K562 (cell line): Measurements from ENCODE around the gene MLF1. TPM values are rescaled to one million over a fixed set of nuclear protein-coding genes. Genes with fewer than 3 reads are reported as not detected.

Experiments
- ATAC-seq: fragments of 200-7000 bp; cut with Tn5 transposase; 3 replicates; pipeline ENCODE4 v1.9.1; 2020; ENCODE audit warnings: moderate library complexity
- BruUV-seq: library from RNA; stranded (reverse); fragments of 400-500 nt; replicated peaks from 2 replicates; lab custom pipeline; 2021; lab: Mats Ljungman, UMichigan
- CTCF ChIA-PET: fragments of 300-600 bp; formaldehyde crosslinking; extraction: SDS; loops from one replicate; lab custom pipeline; 2021; ENCODE audit warnings: low intra/inter-chr PET ratio; lab: Yijun Ruan, JAX
- POLR2A ChIA-PET: fragments of 300-600, 350-650 bp; sonication (Branson Sonifier 250); formaldehyde crosslinking; extraction: SDS; loops from one replicate; lab custom pipeline; 2021; ENCODE audit warnings: antibody characterized with exemption, inconsistent platforms; lab: Yijun Ruan, JAX
- DNase-seq, 4 experiments: peaks; one replicate each; pipeline versions ENCODE4 v3.0.0 to v3.0.0-alpha.2; 2011 to 2018; ENCODE audit warnings: low spot score in 3 of 4, mixed read lengths in 3 of 4; ENCODE audit errors: extremely low read depth in 1 of 4
- FAIRE-seq: peaks from 2 replicates; lab custom pipeline; 2011; peaks lifted over from hg19 to GRCh38; lab: Jason Lieb, UNC
- H2AFZ ChIP-seq: 2 replicates; pipeline ENCODE4 v1.6.0; 2011; ENCODE audit warnings: low read depth, low read length, control low read depth, inconsistent platforms
- H3K27ac ChIP-seq: fragments of 200-600 bp; 3 replicates; pipeline ENCODE4 v1.8.0; 2011; ENCODE audit warnings: low read depth, mild to moderate bottlenecking, control low read depth, inconsistent platforms, low read length, moderate library complexity, mixed read lengths; ENCODE audit errors: extremely low read depth
- H3K27me3 ChIP-seq, 2 experiments: fragments of 300-600 bp in 1 of 2; 2 replicates in 1 of 2; 3 replicates in 1 of 2; pipeline versions ENCODE4 v1.6.0 to v1.8.0; 2011; ENCODE audit warnings: inconsistent platforms in 2 of 2, low read length in 2 of 2, mild to moderate bottlenecking in 1 of 2, mixed read lengths in 1 of 2, moderate library complexity in 1 of 2; ENCODE audit not compliant: control insufficient read depth in 2 of 2, insufficient read depth in 2 of 2
- H3K36me3 ChIP-seq: fragments of 300-600 bp; 3 replicates; pipeline ENCODE4 v1.8.0; 2011; ENCODE audit warnings: mild to moderate bottlenecking, low read length, inconsistent platforms; ENCODE audit not compliant: control insufficient read depth, insufficient read depth
- H3K4me1 ChIP-seq, 2 experiments: fragments of 200-600 bp in 1 of 2; replicated peaks in 1 of 2; 2 replicates in 1 of 2; 3 replicates in 1 of 2; pipeline versions ENCODE4 v1.5.1 to v1.8.0; 2011; ENCODE audit warnings: inconsistent platforms in 2 of 2, low read length in 2 of 2, mild to moderate bottlenecking in 1 of 2, mixed read lengths in 1 of 2, moderate library complexity in 1 of 2; ENCODE audit not compliant: control insufficient read depth in 2 of 2, insufficient read depth in 2 of 2
- H3K4me2 ChIP-seq: 2 replicates; pipeline ENCODE4 v1.6.1; 2011; ENCODE audit warnings: low read length, control low read depth, inconsistent platforms, mixed read lengths; ENCODE audit not compliant: insufficient read depth
- H3K4me3 ChIP-seq: fragments of 200-600 bp; sonication (generic), shearing (Covaris generic); 2 replicates; pipeline ENCODE4 v1.5.1; 2016; ENCODE audit warnings: control low read depth, inconsistent platforms
- H3K79me2 ChIP-seq: fragments of 200-600 bp; 3 replicates; pipeline ENCODE4 v1.8.0; 2011; ENCODE audit warnings: low read length, inconsistent platforms; ENCODE audit not compliant: control insufficient read depth, insufficient read depth
- H3K9ac ChIP-seq, 2 experiments: 2 replicates each; pipeline versions ENCODE4 v1.6.0 to v1.6.1; 2011; ENCODE audit warnings: low read depth in 2 of 2, low read length in 2 of 2, control low read depth in 1 of 2, inconsistent platforms in 1 of 2, mild to moderate bottlenecking in 1 of 2, mixed read lengths in 1 of 2; ENCODE audit not compliant: insufficient read depth in 1 of 2
- H3K9me1 ChIP-seq: one replicate; pipeline ENCODE4 v1.6.0; 2011; ENCODE audit warnings: inconsistent platforms, mild to moderate bottlenecking, low read length, moderate library complexity; ENCODE audit not compliant: control insufficient read depth, insufficient read depth
- H3K9me3 ChIP-seq: replicated peaks from 2 replicates; pipeline ENCODE4 v1.5.1; 2011; ENCODE audit warnings: low read depth, low read length, inconsistent platforms; ENCODE audit not compliant: control insufficient read depth, insufficient read depth
- H4K20me1 ChIP-seq: replicated peaks from 2 replicates; pipeline ENCODE4 v1.6.1; 2011; ENCODE audit warnings: low read length, inconsistent platforms, mixed read lengths; ENCODE audit not compliant: control insufficient read depth, insufficient read depth
- CBX5 ChIP-seq: IDR thresholded peaks from 2 replicates; pipeline ENCODE4 v1.6.1; 2014; ENCODE audit warnings: low read depth, borderline replicate concordance
- ETV1 ChIP-seq: fragments of 450-650 bp; conservative IDR thresholded peaks from 2 replicates; pipeline ENCODE4 v1.6.1; 2016; ENCODE audit warnings: missing genetic modification characterization, control low read depth, low read depth, missing compliant biosample characterization
- HDAC1 ChIP-seq, 2 experiments: fragments of 450-650 bp; IDR thresholded peaks; 2 replicates each; pipeline ENCODE4 v1.6.1; 2016 to 2017; ENCODE audit warnings: inconsistent platforms in 1 of 2, mild to moderate bottlenecking in 1 of 2, moderate library complexity in 1 of 2
- MYC ChIP-seq, 2 experiments: fragments of 250-450 bp in 1 of 2; sonication (Bioruptor Pico) in 1 of 2; IDR thresholded peaks; 2 replicates each; pipeline versions ENCODE4 v1.5.1 to v1.6.1; 2012 to 2021; ENCODE audit warnings: low read depth in 2 of 2, borderline replicate concordance in 1 of 2, improper control_type of control experiment in 1 of 2, low read length in 1 of 2, mild to moderate bottlenecking in 1 of 2, moderate library complexity in 1 of 2
- NFIC ChIP-seq: fragments of 450-650 bp; IDR thresholded peaks from 2 replicates; pipeline ENCODE4 v1.6.1; 2017; ENCODE audit warnings: mild to moderate bottlenecking, inconsistent platforms
- NFXL1 ChIP-seq: fragments of 450-650 bp; formaldehyde crosslinking; IDR thresholded peaks from 2 replicates; pipeline ENCODE4 v1.4.0; 2021; ENCODE audit warnings: mild to moderate bottlenecking
- PHF21A ChIP-seq: fragments of 450-650 bp; IDR thresholded peaks from 2 replicates; pipeline ENCODE4 v1.6.1; 2017; ENCODE audit warnings: low read depth, borderline replicate concordance
- RBM25 ChIP-seq: fragments of 200-400 bp; formaldehyde crosslinking; IDR thresholded peaks from 2 replicates; pipeline ENCODE4 v1.6.1; 2018; ENCODE audit warnings: low read length, low read depth, moderate library complexity; ENCODE audit not compliant: severe bottlenecking
- RFX5 ChIP-seq: IDR thresholded peaks from 2 replicates; pipeline ENCODE4 v1.6.1; 2011; ENCODE audit warnings: low read depth, mild to moderate bottlenecking, improper control_type of control experiment, low read length
- TEAD4 ChIP-seq, 2 experiments: sonication (generic) in 1 of 2; formaldehyde crosslinking in 1 of 2; IDR thresholded peaks; 2 replicates each; pipeline versions ENCODE4 v1.6.1 to v1.8.0; 2012 to 2022; ENCODE audit warnings: borderline replicate concordance in 1 of 2, inconsistent platforms in 1 of 2, low read length in 1 of 2, mild to moderate bottlenecking in 1 of 2, missing genetic modification reagents in 1 of 2
- ZNF175 ChIP-seq: fragments of 200-800 bp; sonication (Bioruptor generic); IDR thresholded peaks from 2 replicates; pipeline ENCODE4 v1.6.1; 2016; ENCODE audit warnings: low read depth, mild to moderate bottlenecking, missing genetic modification characterization, missing compliant biosample characterization
- WGBS: fragments of 100-300 bp; shearing (Covaris generic); methylation state at CpG from one replicate; pipeline ENCODE4 v1.1.6; 2016; ENCODE audit warnings: low coverage, mixed read lengths; ENCODE audit not compliant: insufficient coverage; ENCODE audit errors: missing lambda C conversion rate; 5-methylcytosine and 5-hydroxymethylcytosine counted together
- in situ Hi-C: fragments of 300-500 bp; cut with MboI; formaldehyde crosslinking; loops from 4 replicates; pipeline ENCODE4 v1.15.0; 2018; ENCODE audit warnings: inconsistent platforms, mixed read lengths
- intact Hi-C: fragments of 100-400 bp; cut with micrococcal nuclease; formaldehyde crosslinking; loops from 2 replicates; pipeline ENCODE4 v1.14.2; 2022
- polyA plus RNA-seq, 8 experiments: library from polyadenylated mRNA; depleted of rRNA in 4 of 8; stranded (reverse) in 5 of 8; unstranded in 3 of 8; fragments of >200 nt; fragmentation: Nextera tagmentation in 2 of 8; fragmentation: Illumina TruSeq in 1 of 8; extraction: Ambion mirVana in 2 of 8; extraction: Trizol in 1 of 8; gene quantifications; 2 replicates each; pipeline versions ENCODE4 v1.2.1 to v1.2.3, GENCODE V29; 2011 to 2014; ENCODE audit warnings: inconsistent platforms in 1 of 8, missing spikeins in 1 of 8
- total RNA-seq, 7 experiments: library from RNA; depleted of rRNA in 6 of 7; stranded (reverse); fragments of >200 nt in 6 of 7; fragmentation: Illumina TruSeq in 2 of 7; extraction: Trizol in 2 of 7; gene quantifications; 2 replicates each; pipeline versions ENCODE4 v1.2.1 to v1.2.3, GENCODE V29; 2011 to 2021; ENCODE audit warnings: low replicate concordance in 1 of 7
- TF ChIP-seq, protein P1 (sequence below): fragments of 450-650 bp; IDR thresholded peaks from 2 replicates; pipeline ENCODE4 v1.6.1; 2016

The MLF1 gene
- total and polyA plus RNA-seq, 9 of the 15 experiments (the other 6 are each of a cell fraction or from before 2014, with no cell fraction given) = 20.4 to 71.0 (median 27.1) TPM

DNA sequence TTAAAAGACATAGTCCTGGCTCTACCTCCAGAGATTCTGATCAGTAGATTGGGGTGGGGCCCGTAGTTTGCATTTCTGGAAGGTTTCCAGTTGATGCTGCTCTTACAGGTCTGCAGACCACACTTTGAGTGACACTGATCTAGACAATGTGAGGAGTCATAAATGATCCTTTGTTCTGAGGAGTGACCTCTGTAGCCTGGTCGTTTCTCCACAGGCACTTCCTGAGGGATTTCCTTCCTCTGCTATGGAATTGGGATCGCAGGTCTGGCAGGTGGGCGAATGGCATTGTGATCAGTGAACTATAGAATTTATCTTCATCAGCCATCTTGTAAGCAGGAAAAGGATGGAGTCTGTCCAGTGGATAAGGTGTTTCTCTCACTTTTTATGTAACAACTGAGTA is 78.8 kb downstream of the MLF1 start:
- TF ChIP-seq NFIC = 0 out of 2 replicates have a peak, but pooled peaks have one; percentile 6
- no peak for TF ChIP-seq RFX5
- TF ChIP-seq NFXL1 (CRISPR knock-in tag) = no peak
- no peak for TF ChIP-seq ZNF175 (CRISPR knock-in tag)
- TF ChIP-seq ETV1 (tag) = no peak
- TF ChIP-seq MYC (IDR thresholded peaks at IDR 0.05; ENCODE audit: low read depth, low read length) = no peak
- no peak for TF ChIP-seq MYC (CRISPR knock-in tag; IDR thresholded peaks at IDR 0.05; ENCODE audit: borderline replicate concordance, low read depth)
- TF ChIP-seq PHF21A = no peak
- TF ChIP-seq HDAC1 (IDR thresholded peaks at IDR 0.05) = no peak
- TF ChIP-seq RBM25 = no peak
- no peak for TF ChIP-seq TEAD4 (IDR thresholded peaks at IDR 0.05; ENCODE audit: low read length)
- TF ChIP-seq TEAD4 (CRISPR knock-in tag; IDR thresholded peaks at IDR 0.05; ENCODE audit: borderline replicate concordance) = no peak
- no peak for TF ChIP-seq CBX5
- TF ChIP-seq, protein P1, sequence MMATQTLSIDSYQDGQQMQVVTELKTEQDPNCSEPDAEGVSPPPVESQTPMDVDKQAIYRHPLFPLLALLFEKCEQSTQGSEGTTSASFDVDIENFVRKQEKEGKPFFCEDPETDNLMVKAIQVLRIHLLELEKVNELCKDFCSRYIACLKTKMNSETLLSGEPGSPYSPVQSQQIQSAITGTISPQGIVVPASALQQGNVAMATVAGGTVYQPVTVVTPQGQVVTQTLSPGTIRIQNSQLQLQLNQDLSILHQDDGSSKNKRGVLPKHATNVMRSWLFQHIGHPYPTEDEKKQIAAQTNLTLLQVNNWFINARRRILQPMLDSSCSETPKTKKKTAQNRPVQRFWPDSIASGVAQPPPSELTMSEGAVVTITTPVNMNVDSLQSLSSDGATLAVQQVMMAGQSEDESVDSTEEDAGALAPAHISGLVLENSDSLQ = peak; percentile 71
- WGBS = 79% methylated on average over 3 of the region's 4 CpGs
- H3K9ac ChIP-seq = no peak overlapping the region
- H3K9me1 ChIP-seq = no peaks in the 10 kb centered on the region
- peaks cover 0 to 10% of the 10 kb centered on the region in 2 experiments; a peak in 1 of 5 replicates for H3K4me1 ChIP-seq
- H4K20me1 ChIP-seq = no peaks in the 10 kb centered on the region
- DNase-seq (peak in 3 of 4 experiments; percentile 21 to 34 (median 22)), ATAC-seq (peak; percentile 56), FAIRE-seq (no peak)
- no peak overlapping the region for H3K4me2 ChIP-seq
- in situ Hi-C loops = loop anchor here (5.0 kb wide), 1 partner anchor 102 kb away; no protein-coding TSS in a partner anchor
- H3K36me3 ChIP-seq = peaks cover 84% of the 10 kb centered on the region
- H3K27ac ChIP-seq = no peak overlapping the region
- no peaks in the 10 kb centered on the region for H3K9me3 ChIP-seq
- H3K4me3 ChIP-seq = no peak overlapping the region
- ChIA-PET CTCF (no interaction called here), POLR2A (no interaction called here)
- intact Hi-C loops = loop anchor here (10.0 kb wide), 1 partner anchor 75 kb away; the partner anchor contains the start of gene MLF1
- no TSS peak for BruUV-seq
- H2AFZ ChIP-seq = no peak overlapping the region
- no peaks in the 10 kb centered on the region for H3K27me3 ChIP-seq
- H3K79me2 ChIP-seq = peaks cover 39% of the 10 kb centered on the region
